Epithelial cell of esophagus (primary cell): ENCODE data around the gene C1QTNF1.

Experiments used
- DNase-seq: peaks from one replicate; pipeline ENCODE4 v3.0.0; 2010; ENCODE audit warnings: low read depth
- H3K4me3 ChIP-seq: 2 replicates; pipeline ENCODE4 v1.5.1; 2011; ENCODE audit warnings: mild to moderate bottlenecking, low read length, control low read depth
- CTCF ChIP-seq: IDR thresholded peaks from 2 replicates; pipeline ENCODE4 v1.5.1; 2011; ENCODE audit warnings: low read depth, mild to moderate bottlenecking, low read length, control low read depth, inconsistent platforms; ENCODE audit not compliant: insufficient read depth; ENCODE audit errors: missing control alignments

Gene C1QTNF1

GRCh38 chr17:79022507-79022991 is 1.4 kb upstream of the C1QTNF1 start:
- no peak overlapping the region for H3K4me3 ChIP-seq
- no peak for DNase-seq
- TF ChIP-seq CTCF = no peak

- DNase-seq = no peak
Observed at GRCh38 chr17:79023180-79023705, 726 bp upstream of the C1QTNF1 start.

GRCh38 chr17:79024901-79025737 is 1.1 kb downstream of the C1QTNF1 start:
- H3K4me3 ChIP-seq = peak overlapping the region; percentile 39
- DNase-seq = peak; percentile 27
- no peak for TF ChIP-seq CTCF

More at GRCh38 chr17:79023180-79023705, 726 bp upstream of the C1QTNF1 start:
- TF ChIP-seq CTCF = no peak
- no peak overlapping the region for H3K4me3 ChIP-seq

GRCh38 chr17:79026376-79027273 is 2.7 kb downstream of the C1QTNF1 start:
- TF ChIP-seq CTCF = no peak
- peak; percentile 60 for DNase-seq
- no peak overlapping the region for H3K4me3 ChIP-seq

GRCh38 chr17:79027274-79027924 is 3.4 kb downstream of the C1QTNF1 start:
- DNase-seq = no peak
- no peak overlapping the region for H3K4me3 ChIP-seq
- no peak for TF ChIP-seq CTCF

- no peak for DNase-seq
- no peak for TF ChIP-seq CTCF
- no peak overlapping the region for H3K4me3 ChIP-seq
Observed at GRCh38 chr17:79027925-79028491, 4.0 kb downstream of the C1QTNF1 start.
